OCI-LY7 (cell line): ENCODE data around the gene DCST2.

Experiments used
- EZH2phosphoT487 ChIP-seq: fragments of 200-600 bp; sonication (generic); IDR thresholded peaks from 2 replicates; pipeline ENCODE4 v1.6.1; 2018; ENCODE audit warnings: low read depth, borderline replicate concordance, mild to moderate bottlenecking, mixed run types, antibody characterized with exemption, low read length, moderate library complexity, mixed read lengths
- TF ChIP-seq, protein P1 (sequence below): fragments of 200-600 bp; sonication (generic); conservative IDR thresholded peaks from 2 replicates; pipeline ENCODE4 v1.5.1; 2014; ENCODE audit warnings: mild to moderate bottlenecking, antibody characterized with exemption, low read length, moderate library complexity, mixed read lengths

DNA sequence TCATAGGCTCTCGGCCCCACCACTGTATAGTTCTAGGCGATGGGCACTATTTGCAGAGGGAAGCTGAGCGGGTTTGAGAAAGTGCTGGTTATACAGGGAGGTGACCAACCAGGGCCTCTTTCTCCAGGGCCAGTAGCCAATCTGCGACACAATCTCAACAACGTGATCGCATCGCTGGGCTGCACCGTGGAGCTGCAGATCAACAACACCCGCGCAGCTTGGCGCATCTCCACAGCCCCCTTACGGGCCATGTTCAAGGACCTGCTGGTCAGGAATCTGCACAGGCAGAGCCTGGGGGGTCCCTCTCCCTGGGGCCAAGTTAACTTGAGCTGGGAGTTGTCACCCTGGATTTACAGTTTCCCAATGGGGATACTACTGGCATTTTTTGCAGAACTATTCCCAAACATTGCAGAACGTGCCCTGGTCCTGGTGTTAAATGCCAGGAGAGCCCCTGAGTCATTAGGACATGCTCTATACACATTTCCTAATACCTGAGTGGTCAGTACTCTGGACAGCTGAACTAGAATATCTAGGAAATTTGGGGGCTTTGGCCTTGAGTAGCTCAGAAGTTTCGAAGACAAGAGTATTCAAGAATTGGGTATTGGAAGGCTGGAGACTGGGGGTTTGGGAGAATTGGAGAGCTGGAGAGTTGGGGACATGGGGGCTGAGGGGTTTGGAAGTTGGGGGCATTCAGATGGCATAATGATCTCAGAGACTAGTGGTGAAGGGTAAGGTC is 6.9 kb upstream of the DCST2 start:
- no peak for TF ChIP-seq EZH2phosphoT487
- TF ChIP-seq, protein P1, sequence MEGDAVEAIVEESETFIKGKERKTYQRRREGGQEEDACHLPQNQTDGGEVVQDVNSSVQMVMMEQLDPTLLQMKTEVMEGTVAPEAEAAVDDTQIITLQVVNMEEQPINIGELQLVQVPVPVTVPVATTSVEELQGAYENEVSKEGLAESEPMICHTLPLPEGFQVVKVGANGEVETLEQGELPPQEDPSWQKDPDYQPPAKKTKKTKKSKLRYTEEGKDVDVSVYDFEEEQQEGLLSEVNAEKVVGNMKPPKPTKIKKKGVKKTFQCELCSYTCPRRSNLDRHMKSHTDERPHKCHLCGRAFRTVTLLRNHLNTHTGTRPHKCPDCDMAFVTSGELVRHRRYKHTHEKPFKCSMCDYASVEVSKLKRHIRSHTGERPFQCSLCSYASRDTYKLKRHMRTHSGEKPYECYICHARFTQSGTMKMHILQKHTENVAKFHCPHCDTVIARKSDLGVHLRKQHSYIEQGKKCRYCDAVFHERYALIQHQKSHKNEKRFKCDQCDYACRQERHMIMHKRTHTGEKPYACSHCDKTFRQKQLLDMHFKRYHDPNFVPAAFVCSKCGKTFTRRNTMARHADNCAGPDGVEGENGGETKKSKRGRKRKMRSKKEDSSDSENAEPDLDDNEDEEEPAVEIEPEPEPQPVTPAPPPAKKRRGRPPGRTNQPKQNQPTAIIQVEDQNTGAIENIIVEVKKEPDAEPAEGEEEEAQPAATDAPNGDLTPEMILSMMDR = no peak
